Measurements from ENCODE around the gene FAM53C. TPM values are rescaled to one million over a fixed set of nuclear protein-coding genes. Genes with fewer than 3 reads are reported as not detected.
"Not testable (repeated sequence)": the region's sequence is repeated elsewhere in the genome, so short reads cannot be mapped to it uniquely, and the experiment has no call there.

FAM53C gene
- total RNA-seq, 6 donors from 2014 or later = 15.8 to 71.2 (median 21.9) TPM

- TF ChIP-seq EP300 (IDR thresholded peaks at IDR 0.05) = no peak
- no peak for TF ChIP-seq POLR2AphosphoS5 (IDR thresholded peaks at IDR 0.05)
- TF ChIP-seq POLR2A (IDR thresholded peaks at IDR 0.05) = no peak
- no peak for TF ChIP-seq CTCF (IDR thresholded peaks at IDR 0.05)
- 83 to 89% methylated on average over 1 to 7 of the region's 7 CpGs for WGBS, 2 donors
- H3K27ac ChIP-seq = no peak overlapping the region
- no peaks in the 10 kb centered on the region for H3K27me3 ChIP-seq
- no peaks in the 10 kb centered on the region for H3K9me3 ChIP-seq
- H3K4me3 ChIP-seq = no peak overlapping the region
- peak in 1 of 2 donors; percentile 53 for DNase-seq
- H3K4me1 ChIP-seq = no peaks in the 10 kb centered on the region
- no peaks in the 10 kb centered on the region for H3K36me3 ChIP-seq
- ATAC-seq (ENCODE audit: low FRiP score in 2 of 2) = no peak
Measured at GRCh38 chr5:138315751-138316278, 22.3 kb upstream of the FAM53C start.

DNA sequence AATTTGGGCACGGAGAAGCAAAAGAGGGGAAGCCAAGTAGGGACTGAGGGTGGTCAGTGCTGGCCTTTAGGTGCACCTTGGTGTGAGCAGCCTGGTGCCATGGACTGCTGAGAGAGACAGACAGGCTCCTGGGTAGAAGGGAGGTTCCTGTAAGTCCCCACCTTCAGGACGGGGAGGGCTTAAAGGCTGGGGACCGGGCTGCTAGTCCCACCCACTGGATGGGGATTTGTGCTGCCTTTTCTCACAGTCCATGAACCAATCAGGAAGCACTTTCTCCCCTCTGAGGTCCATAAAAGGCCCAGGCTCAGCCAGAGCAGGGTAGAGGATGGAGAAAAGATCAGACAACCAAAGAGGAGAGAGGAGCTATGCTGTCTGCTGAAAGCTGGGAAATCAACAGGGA lies 21.7 kb upstream of the FAM53C start:
- H3K36me3 ChIP-seq = no peaks in the 10 kb centered on the region
- TF ChIP-seq EP300 (IDR thresholded peaks at IDR 0.05) = no peak
- TF ChIP-seq CTCF (IDR thresholded peaks at IDR 0.05) = no peak
- no peaks in the 10 kb centered on the region for H3K27me3 ChIP-seq
- no peak for ATAC-seq (ENCODE audit: low FRiP score in 2 of 2)
- H3K9me3 ChIP-seq = no peaks in the 10 kb centered on the region
- H3K27ac ChIP-seq = no peak overlapping the region
- 68 to 77% methylated on average over 3 of the region's 3 CpGs for WGBS, 2 donors
- no peak overlapping the region for H3K4me3 ChIP-seq
- no peaks in the 10 kb centered on the region for H3K4me1 ChIP-seq
- DNase-seq = no peak

GRCh38 chr5:138318211-138318610 lies 19.9 kb upstream of the FAM53C start:
- not testable (repeated sequence) for H3K9me3 ChIP-seq; H3K27me3 ChIP-seq; H3K4me1 ChIP-seq; H3K4me3 ChIP-seq; H3K36me3 ChIP-seq; ATAC-seq (ENCODE audit: low FRiP score in 2 of 2); H3K27ac ChIP-seq; DNase-seq
- WGBS, 2 donors = 93 to 100% methylated on average over 4 of the region's 4 CpGs

- H3K36me3 ChIP-seq = no peaks in the 10 kb centered on the region
- DNase-seq = no peak
- WGBS, 2 donors = 6 to 10% methylated on average over 10 to 12 of the region's 12 CpGs
- H3K4me3 ChIP-seq = peak overlapping the region; percentile 14 to 60 (median 50)
- H3K27me3 ChIP-seq = no peaks in the 10 kb centered on the region
- ATAC-seq (ENCODE audit: low FRiP score in 2 of 2) = no peak
- no peaks in the 10 kb centered on the region for H3K9me3 ChIP-seq
- peak overlapping the region in 1 of 4 donors; percentile 52 for H3K27ac ChIP-seq
- no peak for TF ChIP-seq CTCF (IDR thresholded peaks at IDR 0.05)
- TF ChIP-seq POLR2AphosphoS5 (IDR thresholded peaks at IDR 0.05) = no peak
- TF ChIP-seq POLR2A (IDR thresholded peaks at IDR 0.05) = no peak
- TF ChIP-seq EP300 (IDR thresholded peaks at IDR 0.05) = no peak
- H3K4me1 ChIP-seq = peaks cover 5 to 19% (median 12%) of the 10 kb centered on the region in 4 donors
Measured at GRCh38 chr5:138330813-138331448, 7.1 kb upstream of the FAM53C start.

DNA sequence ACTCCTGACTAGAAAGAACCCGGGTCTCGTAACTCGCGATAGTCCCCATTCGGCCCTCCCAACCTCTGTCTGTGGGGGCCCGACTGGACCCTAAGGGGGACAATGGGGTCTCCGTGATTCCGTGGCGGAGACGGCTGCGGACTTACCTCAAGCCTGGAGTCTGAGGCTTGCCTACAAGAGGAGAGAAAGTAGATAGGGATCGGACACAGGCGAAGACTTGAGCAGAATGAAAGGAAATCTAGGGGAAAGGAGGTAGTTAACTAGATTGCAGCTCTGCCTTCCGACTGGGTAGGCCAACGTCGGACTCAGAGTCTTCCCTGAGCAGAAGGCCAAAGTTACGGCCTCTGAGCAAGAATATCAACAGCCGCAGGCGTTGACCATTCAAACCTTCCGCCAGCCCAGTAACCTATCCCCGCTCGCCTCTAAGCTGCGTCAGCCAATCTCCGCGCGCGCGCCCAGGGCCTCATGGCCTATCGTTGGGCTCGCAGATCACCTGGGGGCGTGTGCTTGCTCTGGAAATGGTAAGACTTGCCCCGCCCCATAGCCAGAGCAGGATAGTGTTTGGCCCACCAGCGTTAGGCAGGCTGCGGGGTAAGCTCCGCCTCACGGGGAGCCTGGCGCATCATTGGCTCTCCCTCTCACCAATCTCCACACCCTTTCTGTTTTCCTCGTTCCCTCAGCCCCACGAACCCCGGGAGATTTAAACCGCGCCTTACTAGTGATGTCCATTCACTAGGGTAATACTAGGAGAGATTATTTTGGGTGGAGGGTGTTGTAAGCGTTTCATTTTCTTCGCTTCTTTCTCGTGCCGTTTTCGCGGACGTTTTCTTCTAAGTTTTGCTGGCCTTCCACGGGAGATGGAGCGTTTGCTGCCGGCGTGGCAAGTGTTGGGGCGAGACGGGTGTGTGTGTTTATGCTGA lies 6.4 kb upstream of the FAM53C start, which contains the start of gene CDC25C:
Gene CDC25C (minus strand): TSS at position 356 of the 920 bp plus-strand sequence. CDS start 624 bp downstream, outside the sequence.
- ATAC-seq (ENCODE audit: low FRiP score in 2 of 2) (peak; percentile 100), DNase-seq (peak; percentile 98 to 99)
- 1% methylated on average over 41 to 54 of the region's 55 CpGs for WGBS, 2 donors
- TF ChIP-seq CTCF (IDR thresholded peaks at IDR 0.05) = no peak
- TF ChIP-seq POLR2A (IDR thresholded peaks at IDR 0.05) = peak in 1 of 4 donors; percentile 10
- peak in 1 of 2 donors; percentile 46 for TF ChIP-seq POLR2AphosphoS5 (IDR thresholded peaks at IDR 0.05)
- TF ChIP-seq EP300 (IDR thresholded peaks at IDR 0.05) = no peak
- no peaks in the 10 kb centered on the region for H3K36me3 ChIP-seq
- H3K4me3 ChIP-seq = peak within 1 kb of the TSS; percentile 14 to 60 (median 50)
- H3K4me1 ChIP-seq = peaks cover 5 to 23% (median 13%) of the 10 kb centered on the region in 4 donors
- no peaks in the 10 kb centered on the region for H3K27me3 ChIP-seq
- H3K9me3 ChIP-seq = no peaks in the 10 kb centered on the region
- H3K27ac ChIP-seq = peak within 1 kb of the TSS in 1 of 4 donors; percentile 52

All from upper lobe of left lung (tissue), 6 donors.